ENCODE results near the gene PLA2R1. TPM values are rescaled to one million over a fixed set of nuclear protein-coding genes. Genes with fewer than 3 reads are reported as not detected.

Gene PLA2R1
- total RNA-seq, 2 donors from 2014 or later, result 3.2 to 6.7 TPM

DNA sequence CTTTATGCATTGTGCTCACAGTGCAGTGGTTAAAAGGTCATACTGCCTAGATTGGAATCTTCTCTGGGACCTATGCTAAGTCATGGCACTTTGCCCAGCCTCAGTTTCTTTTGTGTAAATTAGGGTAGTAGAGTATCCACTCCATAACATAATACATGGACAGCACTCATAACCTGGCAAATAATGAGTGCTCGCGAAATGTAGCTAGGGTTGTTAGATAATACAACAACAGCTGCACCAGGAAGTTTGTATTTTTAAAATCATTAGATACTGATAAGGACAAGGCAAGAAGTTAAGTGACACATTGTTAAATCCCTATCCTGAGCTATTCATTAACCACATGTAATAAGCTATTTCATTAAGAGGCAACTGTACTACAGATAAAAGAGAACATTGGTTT, 13.8 kb upstream of the PLA2R1 start:
- H3K27ac ChIP-seq, result no peak overlapping the region
- no peak for DNase-seq
- H3K4me3 ChIP-seq, result no peak overlapping the region
- TF ChIP-seq, protein P1, sequence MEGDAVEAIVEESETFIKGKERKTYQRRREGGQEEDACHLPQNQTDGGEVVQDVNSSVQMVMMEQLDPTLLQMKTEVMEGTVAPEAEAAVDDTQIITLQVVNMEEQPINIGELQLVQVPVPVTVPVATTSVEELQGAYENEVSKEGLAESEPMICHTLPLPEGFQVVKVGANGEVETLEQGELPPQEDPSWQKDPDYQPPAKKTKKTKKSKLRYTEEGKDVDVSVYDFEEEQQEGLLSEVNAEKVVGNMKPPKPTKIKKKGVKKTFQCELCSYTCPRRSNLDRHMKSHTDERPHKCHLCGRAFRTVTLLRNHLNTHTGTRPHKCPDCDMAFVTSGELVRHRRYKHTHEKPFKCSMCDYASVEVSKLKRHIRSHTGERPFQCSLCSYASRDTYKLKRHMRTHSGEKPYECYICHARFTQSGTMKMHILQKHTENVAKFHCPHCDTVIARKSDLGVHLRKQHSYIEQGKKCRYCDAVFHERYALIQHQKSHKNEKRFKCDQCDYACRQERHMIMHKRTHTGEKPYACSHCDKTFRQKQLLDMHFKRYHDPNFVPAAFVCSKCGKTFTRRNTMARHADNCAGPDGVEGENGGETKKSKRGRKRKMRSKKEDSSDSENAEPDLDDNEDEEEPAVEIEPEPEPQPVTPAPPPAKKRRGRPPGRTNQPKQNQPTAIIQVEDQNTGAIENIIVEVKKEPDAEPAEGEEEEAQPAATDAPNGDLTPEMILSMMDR (IDR thresholded peaks at IDR 0.05), result no peak
- no peaks in the 10 kb centered on the region for H3K36me3 ChIP-seq
- peaks cover 11% of the 10 kb centered on the region for H3K4me1 ChIP-seq
- H3K27me3 ChIP-seq, result no peaks in the 10 kb centered on the region
- no peaks in the 10 kb centered on the region for H3K9me3 ChIP-seq
- intact Hi-C loops (cut with DNase I), result no loop called here
- H3K9ac ChIP-seq (ENCODE audit: low read depth in 2 of 2, low read length in 2 of 2), result no peak overlapping the region

DNA sequence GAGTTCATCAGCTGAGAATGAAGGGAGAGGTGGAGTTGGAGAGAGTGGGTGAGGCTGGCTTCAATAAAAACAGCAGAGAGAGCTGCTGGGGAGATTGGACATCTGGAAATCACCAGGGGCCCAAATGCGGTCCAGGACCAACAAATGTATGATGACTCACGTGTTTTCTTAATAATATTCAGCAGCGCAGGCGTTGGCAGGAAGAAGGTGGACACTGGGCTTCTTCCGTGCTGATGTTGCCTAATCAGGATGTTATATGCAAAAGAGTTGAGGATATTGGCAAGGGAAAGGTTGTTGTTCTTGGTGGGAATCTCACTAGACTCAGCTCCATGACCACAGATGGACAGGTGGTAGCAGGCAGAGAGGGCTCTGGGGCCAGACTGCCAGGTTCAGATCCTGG, 12.8 kb upstream of the PLA2R1 start:
- TF ChIP-seq, protein P1 (IDR thresholded peaks at IDR 0.05), result no peak
- Histone ChIP-seq H3K9ac (ENCODE audit: low read depth in 2 of 2, low read length in 2 of 2) (no peak overlapping the region), H3K27ac (peak overlapping the region; percentile 32), H3K36me3 (no peaks in the 10 kb centered on the region), H3K9me3 (no peaks in the 10 kb centered on the region), H3K4me1 (peaks cover 11% of the 10 kb centered on the region), H3K4me3 (no peak overlapping the region), H3K27me3 (no peaks in the 10 kb centered on the region)
- peak; percentile 31 for DNase-seq
- intact Hi-C loops (cut with DNase I), result no loop called here

DNA sequence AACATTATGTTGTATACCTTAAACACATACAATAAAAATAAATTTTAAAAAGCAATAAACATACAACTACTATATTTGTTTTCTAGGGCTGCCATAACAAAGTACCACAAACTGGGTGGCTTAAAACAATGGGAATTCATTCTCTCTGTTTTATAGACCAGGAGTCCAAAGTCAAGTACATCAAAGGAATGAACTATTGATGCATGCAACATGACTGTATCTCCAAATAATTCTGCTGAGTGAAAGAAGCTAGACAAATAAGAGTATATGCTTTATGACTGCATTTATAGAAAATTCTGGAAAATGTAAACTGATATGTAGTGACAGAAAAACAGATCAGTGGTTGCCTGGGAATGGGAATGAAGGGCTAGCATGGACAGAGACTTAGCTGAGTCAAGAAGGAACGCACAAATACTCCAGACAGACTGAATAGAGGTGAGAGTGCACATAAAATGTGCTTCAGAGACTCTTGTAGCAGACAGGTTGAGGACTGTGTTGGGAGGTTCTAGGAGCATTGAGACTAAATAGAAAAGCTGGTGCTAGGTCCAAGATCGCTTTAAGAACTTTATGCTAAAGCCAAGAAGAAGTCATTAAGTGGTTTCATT, 11.0 kb upstream of the PLA2R1 start:
- no peak overlapping the region for H3K27ac ChIP-seq
- DNase-seq, result no peak
- H3K4me3 ChIP-seq, result no peak overlapping the region
- H3K4me1 ChIP-seq, result peaks cover 11% of the 10 kb centered on the region
- no peak overlapping the region for H3K9ac ChIP-seq (ENCODE audit: low read depth in 2 of 2, low read length in 2 of 2)
- H3K36me3 ChIP-seq, result no peaks in the 10 kb centered on the region
- intact Hi-C loops (cut with DNase I), result no loop called here
- H3K9me3 ChIP-seq, result no peaks in the 10 kb centered on the region
- TF ChIP-seq, protein P1 (IDR thresholded peaks at IDR 0.05), result no peak
- H3K27me3 ChIP-seq, result no peaks in the 10 kb centered on the region

DNA sequence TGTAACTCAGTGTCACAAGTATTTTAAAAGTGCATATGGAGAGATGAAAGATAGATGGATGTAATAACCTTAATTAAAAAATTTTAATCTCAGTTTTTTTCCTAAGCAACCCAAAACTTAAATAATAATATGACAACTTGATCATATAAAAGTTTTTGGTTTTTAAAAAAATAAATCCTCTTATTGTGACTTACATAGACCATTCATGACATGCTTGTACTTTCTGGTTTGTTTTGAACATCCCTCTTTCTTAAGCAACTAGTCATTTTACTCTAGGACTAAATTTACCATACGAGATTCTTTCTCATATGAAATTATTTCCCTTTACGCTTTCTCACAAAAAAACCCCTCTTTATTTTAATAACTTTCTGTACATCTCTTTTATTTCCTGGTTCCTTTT, 6.5 kb upstream of the PLA2R1 start:
- no peak overlapping the region for H3K27ac ChIP-seq
- no peak overlapping the region for H3K4me3 ChIP-seq
- H3K9ac ChIP-seq (ENCODE audit: low read depth in 2 of 2, low read length in 2 of 2), result no peak overlapping the region
- H3K36me3 ChIP-seq, result no peaks in the 10 kb centered on the region
- intact Hi-C loops (cut with DNase I), result no loop called here
- no peaks in the 10 kb centered on the region for H3K9me3 ChIP-seq
- no peaks in the 10 kb centered on the region for H3K4me1 ChIP-seq
- no peak for DNase-seq
- TF ChIP-seq, protein P1 (IDR thresholded peaks at IDR 0.05), result no peak
- H3K27me3 ChIP-seq, result no peaks in the 10 kb centered on the region

DNA sequence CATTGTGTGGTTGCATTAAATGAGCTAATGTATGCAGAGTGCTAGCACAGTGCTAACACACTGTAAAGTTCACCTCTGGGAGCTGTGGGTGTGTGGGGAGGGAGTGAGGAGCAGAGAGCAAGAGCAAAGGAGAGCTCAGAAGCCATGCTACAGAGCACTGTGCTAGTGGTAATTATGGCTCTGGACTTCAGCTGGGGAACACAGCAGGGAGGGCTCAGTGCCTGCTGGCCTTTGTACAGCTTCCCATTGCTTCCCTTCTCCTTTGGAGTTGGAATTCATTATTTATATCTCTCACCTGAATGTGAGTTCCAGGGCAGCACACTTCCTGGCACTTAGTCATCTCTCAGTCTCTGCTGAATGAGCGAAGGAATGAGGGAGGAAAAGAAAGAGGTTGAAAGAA, 2.5 kb upstream of the PLA2R1 start:
- no peak for DNase-seq
- no peak overlapping the region for H3K4me3 ChIP-seq
- H3K36me3 ChIP-seq, result no peaks in the 10 kb centered on the region
- intact Hi-C loops (cut with DNase I), result no loop called here
- H3K9ac ChIP-seq (ENCODE audit: low read depth in 2 of 2, low read length in 2 of 2), result no peak overlapping the region
- no peaks in the 10 kb centered on the region for H3K9me3 ChIP-seq
- TF ChIP-seq, protein P1 (IDR thresholded peaks at IDR 0.05), result no peak
- H3K4me1 ChIP-seq, result peaks cover 7% of the 10 kb centered on the region
- H3K27ac ChIP-seq, result no peak overlapping the region
- H3K27me3 ChIP-seq, result no peaks in the 10 kb centered on the region

Measured in colonic mucosa (tissue), 4 donors.